ENCODE results near the gene FRMD4A.

Gene FRMD4A

DNA sequence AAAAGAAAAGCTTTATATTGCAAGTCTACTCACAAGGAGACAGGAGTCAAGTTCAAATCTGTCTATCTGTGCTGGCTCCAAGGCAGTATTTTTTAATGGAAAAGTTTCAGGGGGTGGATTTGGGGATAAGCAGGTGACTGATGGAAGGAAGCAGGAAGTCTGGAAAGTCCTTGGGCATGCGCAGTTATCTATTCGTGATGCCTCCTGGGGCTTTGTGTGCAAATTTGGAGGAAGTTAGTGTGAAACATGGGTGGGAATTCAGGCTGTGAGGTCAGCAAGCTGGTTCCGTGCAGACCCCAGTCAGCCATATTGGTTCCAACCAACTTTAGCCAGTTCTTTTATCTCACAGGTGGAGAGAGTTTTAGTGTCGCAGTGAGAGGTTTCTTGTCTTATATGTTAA is 140.0 kb downstream of the FRMD4A start:
- no peak for DNase-seq (ENCODE audit: low spot score)

DNA sequence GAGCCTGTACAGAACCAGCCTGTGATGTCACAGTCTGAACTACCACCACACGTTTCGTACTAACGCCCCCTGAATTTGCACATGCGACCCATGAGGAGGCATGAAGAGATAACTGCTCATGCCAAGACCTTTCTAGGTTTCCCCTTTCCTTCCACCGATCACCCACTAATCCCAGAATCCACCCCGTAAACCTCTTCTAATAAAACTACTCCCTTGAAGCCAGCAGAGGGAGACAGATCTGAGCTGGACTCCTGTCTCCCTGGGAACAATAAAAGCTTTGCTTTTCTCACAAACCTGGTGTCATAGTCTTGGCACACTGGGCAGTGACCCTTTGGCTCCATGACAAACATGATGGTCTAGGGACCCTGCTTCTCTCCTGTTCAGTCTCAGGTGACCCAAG is 144.5 kb downstream of the FRMD4A start:
- no peak for DNase-seq (ENCODE audit: low spot score)

DNA sequence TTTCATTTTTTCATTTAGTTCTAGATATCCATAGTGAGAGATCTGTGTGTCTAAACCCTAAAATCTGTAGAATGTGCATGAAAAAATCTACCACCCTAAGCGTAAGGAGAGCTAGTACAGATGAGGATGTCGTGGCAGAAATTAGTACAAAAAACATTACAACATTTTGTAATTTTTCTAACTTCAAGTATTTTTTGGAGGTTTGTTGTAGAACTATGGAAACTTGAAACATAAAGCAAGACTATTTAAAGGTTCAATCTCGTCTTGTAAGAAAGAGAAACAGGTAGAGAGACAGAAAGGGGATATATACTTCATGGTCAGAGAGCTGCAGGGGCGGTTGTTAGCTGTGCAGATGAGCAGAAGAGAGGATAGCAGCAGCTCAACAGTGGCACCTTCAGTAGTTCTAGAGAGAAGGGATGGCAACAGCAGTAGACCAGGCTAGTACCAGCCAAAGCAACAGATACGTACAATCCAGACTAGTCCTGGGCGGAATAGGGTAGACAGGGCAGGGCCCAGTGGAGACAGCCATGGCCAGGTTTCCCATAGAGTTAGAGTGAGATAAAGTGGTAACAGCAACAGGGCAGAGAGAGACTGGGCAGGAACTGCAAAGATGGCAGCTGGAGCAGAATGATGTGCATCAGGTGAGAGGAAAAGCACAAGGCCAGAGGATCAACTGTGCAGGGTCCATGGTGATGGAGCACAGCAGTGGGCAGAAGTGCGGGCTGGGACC is 145.2 kb downstream of the FRMD4A start:
- DNase-seq (ENCODE audit: low spot score): no peak

DNA sequence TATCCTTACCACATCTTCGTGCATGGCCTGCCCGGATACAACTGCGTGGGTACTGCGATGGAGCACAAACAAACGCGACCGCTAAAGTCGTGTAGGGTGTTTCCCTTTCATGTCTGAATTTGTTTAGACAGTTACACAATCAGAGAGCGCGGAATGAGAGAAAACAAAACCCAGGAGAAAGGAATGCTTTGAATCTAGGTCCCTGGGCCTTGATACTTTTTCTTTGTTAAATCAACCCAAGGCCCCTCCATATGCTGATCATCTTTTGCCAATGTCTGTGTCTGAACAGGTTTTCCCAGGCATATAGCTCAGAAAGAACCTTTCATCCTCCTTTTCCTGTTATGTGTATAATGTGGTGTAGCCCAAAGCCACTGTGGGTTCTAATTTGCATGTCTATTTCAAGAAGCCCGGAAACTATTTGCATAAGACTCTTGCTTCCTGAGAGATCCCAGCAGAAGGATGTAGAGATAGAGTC is 145.8 kb downstream of the FRMD4A start:
- no peak for DNase-seq (ENCODE audit: low spot score)

DNA sequence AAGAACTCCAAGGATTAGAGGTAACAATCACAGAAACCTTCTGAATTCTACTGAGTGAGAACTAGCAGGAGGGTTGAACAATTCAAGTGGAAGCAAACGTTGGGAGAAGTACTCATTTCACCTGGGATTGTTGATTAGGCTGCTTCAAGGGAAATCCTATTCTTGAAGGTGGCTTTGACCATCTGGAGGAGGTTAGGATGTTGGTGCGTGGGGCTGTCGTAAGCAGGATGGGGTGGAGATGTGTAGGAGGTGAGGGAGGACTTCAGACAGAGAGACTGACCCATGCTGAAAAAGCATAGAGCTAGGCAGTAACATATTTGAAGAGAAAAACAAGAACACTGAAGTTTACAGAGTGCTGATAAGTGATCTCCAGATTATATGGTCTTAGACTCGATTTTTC is 147.9 kb downstream of the FRMD4A start:
- no peak for DNase-seq (ENCODE audit: low spot score)

DNA sequence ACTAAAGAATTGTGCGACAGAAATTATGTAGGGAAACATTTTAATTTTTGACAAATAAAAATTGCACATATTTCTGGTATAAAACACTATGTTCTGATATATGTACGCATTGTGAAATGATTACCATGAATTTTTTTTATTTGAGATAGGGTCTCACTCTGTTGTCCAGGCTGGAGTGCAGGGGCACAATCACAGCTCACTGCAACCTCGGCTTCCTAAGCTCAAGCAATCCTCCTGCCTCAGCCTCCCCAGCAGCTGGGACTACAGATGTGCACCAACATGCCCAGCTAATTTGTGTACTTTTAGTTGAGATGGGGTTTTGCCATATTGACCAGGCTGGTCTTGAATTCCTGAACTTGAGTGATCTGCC is 149.2 kb downstream of the FRMD4A start:
- no peak for DNase-seq (ENCODE audit: low spot score)

- no peak for DNase-seq (ENCODE audit: low spot score)
Measured at GRCh38 chr10:14180911-14181566, 149.7 kb downstream of the FRMD4A start.

DNA sequence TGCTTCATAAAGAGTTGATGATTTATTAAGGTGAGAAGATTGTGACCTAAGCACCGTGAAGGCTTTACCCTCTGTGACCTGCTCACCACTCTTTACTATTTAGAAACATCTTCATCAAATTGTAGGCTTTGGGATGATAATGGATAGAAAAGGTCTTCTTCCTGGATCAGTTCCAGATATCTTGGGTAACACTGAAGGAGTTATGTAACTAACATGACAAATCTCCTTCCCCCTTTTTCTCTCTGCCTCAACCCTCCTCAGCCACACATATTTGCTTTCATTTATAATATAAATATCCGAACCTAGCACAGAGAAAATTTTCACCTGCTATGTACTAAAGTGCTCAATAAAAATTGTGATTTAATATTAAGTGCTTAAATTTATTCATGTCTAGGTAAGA is 151.5 kb downstream of the FRMD4A start:
- no peak for DNase-seq (ENCODE audit: low spot score)

GRCh38 chr10:14173706-14174594 is 156.8 kb downstream of the FRMD4A start:
- no peak for DNase-seq (ENCODE audit: low spot score)

DNA sequence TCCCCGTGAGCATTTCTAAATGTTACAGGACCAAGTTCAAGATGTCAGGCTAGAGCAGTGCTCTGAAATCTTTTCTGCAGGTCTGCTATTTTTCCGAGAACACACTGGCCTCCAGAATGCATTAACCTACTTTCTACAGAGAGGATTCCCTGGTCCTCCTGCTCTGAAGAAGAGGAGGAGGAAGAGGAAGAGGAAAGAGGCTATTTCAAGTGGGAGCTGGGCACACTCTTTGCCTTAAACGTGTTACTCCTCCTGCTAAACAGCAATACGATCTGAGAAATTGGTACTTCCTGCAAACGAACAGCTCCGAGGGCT is 157.4 kb downstream of the FRMD4A start:
- no peak for DNase-seq (ENCODE audit: low spot score)

DNA sequence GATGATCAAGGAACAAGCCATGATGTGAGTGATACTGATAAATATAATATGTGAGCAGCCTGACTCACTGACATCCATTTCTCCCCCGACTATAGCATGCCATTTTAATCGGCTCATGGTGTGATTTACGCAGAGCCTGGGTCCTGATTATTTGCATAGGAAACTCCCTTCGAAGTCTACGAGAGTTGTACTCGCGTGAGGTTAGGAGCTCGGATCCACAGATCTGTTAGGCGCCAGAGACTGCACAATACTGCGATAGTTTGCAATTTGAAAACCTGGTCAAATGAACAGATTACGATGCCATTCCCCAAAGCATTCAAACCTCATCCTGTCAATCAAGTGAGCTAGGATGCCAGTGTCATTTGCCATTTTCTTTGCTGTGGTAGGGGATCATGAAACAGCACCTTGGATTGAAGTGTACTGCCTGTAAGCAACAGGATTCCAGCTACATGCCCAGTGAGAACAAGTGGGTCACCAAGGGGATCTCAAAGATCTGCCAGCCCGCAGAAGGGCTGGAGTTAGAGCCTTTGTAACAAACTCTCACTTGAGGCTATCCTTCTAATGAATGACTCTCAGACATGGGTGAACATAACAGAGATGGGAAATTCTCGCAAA is 158.3 kb downstream of the FRMD4A start:
- no peak for DNase-seq (ENCODE audit: low spot score)

- DNase-seq (ENCODE audit: low spot score): no peak
Measured at GRCh38 chr10:14171336-14171735, 159.4 kb downstream of the FRMD4A start.

GRCh38 chr10:14163377-14164086 is 167.2 kb downstream of the FRMD4A start:
- no peak for DNase-seq (ENCODE audit: low spot score)

DNA sequence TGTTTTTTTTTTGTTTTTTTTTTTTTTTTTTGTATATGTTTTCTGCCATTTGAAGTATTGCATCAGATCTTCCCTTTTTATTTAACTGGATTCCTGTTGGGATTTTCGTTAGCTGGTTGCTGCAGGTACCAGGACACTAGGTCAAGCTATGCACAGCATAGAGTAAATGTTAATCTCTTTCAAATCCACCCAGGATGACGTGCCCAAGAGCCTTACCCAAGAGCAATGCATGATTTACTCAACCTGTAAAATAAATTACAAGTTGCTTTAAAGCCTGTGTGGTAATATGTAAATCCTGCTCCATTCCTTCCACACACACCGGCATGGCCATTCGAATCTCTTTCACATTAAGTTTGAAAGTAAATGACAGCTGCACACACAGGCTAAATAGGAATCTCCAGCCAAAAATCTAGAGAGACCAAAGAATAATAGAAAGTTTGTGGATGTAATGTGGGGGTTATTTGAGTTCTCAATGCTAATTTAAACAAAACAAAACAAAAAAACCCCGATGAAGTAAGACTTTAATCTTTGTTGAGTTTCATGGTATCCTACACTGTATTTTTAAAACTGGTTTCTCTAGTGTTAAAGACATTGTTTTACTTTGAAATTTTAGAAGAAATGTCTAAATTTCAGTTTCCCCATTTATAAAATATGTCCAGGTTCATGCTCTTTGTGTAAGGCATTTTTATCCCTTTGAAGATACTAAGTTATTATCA is 167.9 kb downstream of the FRMD4A start:
- DNase-seq (ENCODE audit: low spot score): no peak

DNA sequence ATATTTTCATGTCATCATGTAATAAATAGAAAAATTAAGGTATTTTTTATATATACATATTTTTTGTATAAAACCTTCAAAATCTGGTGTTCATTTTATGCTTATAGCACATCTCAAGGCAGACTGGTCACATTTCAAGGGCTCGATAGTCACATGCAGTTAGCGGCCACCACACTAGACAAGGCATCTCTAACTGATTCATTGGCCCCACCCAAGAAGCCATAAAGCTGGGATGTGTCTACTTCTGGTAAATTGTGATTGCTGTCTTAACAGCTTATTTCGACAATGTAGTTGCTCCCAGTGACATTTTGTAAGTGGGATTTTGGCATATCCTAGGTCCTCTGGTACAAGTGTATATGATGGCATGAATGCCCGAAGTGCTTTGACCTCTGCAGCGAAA is 168.7 kb downstream of the FRMD4A start:
- no peak for DNase-seq (ENCODE audit: low spot score)

- no peak for DNase-seq (ENCODE audit: low spot score)
Measured at GRCh38 chr10:14160299-14160698, 170.4 kb downstream of the FRMD4A start.

- DNase-seq (ENCODE audit: low spot score): no peak
Measured at GRCh38 chr10:14158575-14158974, 172.1 kb downstream of the FRMD4A start.

DNA sequence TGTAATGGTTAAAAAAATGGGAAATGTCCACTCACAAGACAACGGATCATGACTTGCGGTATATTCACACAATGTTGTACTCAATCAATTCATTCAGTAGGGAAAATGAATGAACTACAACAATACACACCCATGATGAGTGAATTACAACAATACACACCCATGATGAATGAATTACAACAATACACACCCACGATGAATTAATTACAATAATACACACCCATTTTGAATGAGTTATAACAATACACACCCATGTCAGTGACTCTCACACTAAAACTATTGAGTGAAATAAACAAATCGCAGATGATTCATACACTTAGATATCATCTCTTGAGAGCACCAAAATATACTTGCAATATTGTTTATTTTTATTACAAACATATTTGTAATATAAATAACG is 174.6 kb downstream of the FRMD4A start:
- no peak for DNase-seq (ENCODE audit: low spot score)

DNA sequence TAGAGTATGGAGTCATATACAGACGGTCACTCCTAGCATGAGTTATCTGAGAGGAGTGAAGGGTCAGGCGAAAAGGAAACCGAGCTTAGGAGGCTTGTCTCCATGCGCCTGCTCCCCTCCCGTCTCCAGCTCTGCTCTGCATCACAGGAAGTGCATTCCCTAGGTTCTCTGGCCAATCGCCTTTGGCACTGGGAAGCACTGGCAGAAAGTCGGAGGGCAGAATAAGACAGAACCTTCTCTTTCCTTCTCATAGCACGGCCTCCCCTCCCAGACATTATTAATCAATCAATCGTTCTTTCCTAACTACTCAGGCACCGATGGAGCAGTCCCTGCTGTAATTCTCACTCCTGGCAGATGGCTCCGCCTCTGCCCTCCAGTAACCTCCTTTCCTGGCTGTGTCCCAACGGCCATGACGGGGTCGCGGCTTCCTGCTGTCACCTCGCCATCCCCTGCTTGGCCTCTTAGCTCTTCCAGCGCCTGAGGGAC is 177.1 kb downstream of the FRMD4A start:
- no peak for DNase-seq (ENCODE audit: low spot score)

DNA sequence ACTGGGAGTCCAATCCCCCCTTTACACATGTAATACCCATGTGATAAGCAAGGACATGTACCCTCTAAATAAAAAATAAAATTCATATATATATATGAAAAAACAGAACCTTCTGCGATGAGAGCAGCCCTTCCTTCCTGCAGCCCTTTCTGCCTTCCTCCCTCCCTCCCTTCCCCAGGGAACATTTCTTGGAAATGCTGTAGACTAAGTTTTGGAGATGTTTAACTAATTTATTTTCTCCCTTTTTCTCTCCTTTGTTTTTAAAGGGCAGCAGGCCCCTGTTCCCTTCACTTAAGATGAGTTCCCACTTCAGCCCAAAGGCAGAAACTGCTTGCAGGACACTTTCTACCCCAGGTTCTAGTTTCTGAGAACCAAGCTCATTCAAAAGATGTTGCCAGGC is 179.2 kb downstream of the FRMD4A start:
- no peak for DNase-seq (ENCODE audit: low spot score)

DNA sequence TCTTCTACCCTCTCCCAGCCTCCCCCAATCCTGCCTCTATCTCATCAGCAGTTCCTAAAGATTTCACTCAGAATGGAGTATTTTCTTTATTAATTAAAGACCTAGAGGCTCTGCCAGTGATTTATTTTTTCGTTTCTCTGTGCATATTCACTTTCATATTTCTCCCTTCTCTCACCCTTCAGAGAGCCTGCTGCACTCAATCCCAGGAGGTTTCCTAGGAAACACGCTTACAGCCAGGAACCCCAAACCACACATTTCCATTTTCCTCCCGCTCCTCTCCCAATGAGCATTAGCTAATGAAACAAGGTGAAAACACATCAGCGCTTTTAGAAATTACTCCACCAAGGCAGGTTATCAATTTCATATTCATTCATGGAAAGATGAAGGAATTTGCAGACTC is 180.2 kb downstream of the FRMD4A start:
- no peak for DNase-seq (ENCODE audit: low spot score)

All from HuH-7.5 (cell line).